NCI-H446 (cell line): ENCODE measurements around the gene MET.
"Not testable (repeated sequence)": the region's sequence is repeated elsewhere in the genome, so short reads cannot be mapped to it uniquely, and the experiment has no call there.

Experiments
- DNase-seq, 2 experiments: peaks; one replicate each; lab custom pipeline; 2025; lab: John Stamatoyannopoulos, UW

MET gene

GRCh38 chr7:116754186-116754585, 82.2 kb downstream of the MET start:
- no peak for DNase-seq

- no peak for DNase-seq
Measured at GRCh38 chr7:116757283-116757682, 85.3 kb downstream of the MET start.

- DNase-seq = not testable (repeated sequence)
Measured at GRCh38 chr7:116759642-116760041, 87.6 kb downstream of the MET start.

GRCh38 chr7:116762971-116763370, 91.0 kb downstream of the MET start:
- no peak for DNase-seq

DNA sequence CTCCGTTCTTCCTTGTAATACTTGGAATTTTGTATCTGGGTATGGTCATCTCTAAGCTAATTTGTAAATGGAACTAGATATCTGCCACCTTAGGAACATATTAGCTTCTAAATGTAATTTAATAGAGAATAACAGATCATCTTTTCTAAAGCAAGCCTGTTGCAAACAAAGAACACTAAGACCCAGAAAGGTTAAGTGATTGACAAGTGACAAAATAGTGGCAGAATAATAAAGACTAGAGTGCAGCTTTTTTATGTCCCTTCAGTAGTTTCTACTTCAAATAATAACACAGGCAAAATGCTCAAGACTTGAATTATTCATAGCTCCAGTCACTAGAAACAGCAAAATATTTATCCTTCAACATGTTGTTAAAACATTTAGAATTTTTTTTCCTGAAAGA, 91.7 kb downstream of the MET start:
- no peak for DNase-seq

- no peak for DNase-seq
Measured at GRCh38 chr7:116766881-116767280, 94.9 kb downstream of the MET start.

DNA sequence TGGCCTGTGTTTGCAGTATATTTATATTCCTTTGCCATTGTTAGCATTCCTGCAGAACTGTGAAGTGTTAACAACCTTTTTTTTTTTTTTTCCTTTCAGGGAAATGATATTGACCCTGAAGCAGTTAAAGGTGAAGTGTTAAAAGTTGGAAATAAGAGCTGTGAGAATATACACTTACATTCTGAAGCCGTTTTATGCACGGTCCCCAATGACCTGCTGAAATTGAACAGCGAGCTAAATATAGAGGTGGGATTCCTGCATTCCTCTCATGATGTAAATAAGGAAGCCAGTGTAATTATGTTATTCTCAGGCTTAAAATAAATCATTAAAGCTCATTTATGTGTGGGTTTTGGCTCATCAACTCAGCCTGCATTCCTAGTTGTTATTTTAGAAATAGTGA, 97.5 kb downstream of the MET start:
- no peak for DNase-seq

DNA sequence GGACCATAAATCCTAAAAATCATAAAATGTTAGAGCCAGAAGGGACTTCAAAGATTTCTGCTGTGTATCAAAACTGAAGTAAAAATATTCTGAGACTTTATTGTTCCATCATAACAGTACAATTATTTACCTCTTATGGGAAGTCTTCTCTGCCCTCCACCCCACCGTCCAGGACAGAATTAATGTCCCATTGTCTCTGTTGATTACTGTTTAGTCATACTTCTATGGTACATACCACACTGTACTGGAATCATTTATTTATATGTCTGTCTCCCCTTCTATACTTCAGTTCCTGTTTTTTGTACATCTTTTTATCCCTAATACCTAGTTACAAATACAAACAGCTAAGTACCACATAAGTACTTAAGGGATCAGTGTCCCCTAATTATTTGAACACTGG, 98.9 kb downstream of the MET start:
- DNase-seq = no peak

GRCh38 chr7:116771640-116772039, 99.6 kb downstream of the MET start:
- DNase-seq = no peak

GRCh38 chr7:116772423-116772863, 100.4 kb downstream of the MET start:
- no peak for DNase-seq

DNA sequence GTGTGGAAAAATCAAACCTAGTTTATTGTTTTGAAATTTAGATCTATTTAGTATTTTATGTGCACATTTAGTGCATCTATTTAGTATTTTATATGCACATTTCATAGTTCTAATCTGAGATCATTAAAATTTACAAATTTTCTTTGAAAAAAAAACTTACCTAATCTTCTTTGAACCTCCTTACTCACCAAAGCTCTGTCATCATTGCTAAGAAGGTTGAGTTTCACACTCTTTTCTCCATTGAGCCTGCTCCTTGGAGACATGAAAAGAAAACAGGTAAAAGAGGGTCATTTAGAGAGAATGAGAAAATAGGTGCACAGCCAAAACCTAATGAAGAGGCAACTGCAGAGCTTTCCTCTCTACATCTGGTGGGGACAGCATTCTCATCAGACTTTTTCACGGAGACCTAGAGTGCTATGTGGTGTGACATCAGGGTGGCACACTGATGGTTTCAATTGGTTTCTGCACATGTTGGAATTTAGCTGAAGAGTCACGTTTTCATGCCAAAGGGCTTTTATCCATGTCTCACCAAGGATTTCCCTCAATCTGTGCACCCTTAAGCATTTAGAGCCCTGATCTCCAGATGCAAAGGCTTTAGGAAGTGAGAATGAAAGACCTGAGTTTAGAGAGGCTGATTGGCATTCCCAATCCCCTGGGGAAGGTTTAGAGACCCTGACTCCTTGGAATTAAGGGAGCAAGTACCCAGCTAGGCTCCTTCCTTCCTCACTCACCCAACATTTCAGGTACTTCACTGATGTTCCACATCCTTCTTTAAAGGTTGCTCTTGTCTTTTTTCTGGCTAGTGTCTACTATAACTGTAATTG, 101.1 kb downstream of the MET start:
- DNase-seq = no peak

- no peak for DNase-seq
Measured at GRCh38 chr7:116776046-116776445, 104.0 kb downstream of the MET start.

GRCh38 chr7:116776610-116777289, 104.8 kb downstream of the MET start:
- no peak for DNase-seq

DNA sequence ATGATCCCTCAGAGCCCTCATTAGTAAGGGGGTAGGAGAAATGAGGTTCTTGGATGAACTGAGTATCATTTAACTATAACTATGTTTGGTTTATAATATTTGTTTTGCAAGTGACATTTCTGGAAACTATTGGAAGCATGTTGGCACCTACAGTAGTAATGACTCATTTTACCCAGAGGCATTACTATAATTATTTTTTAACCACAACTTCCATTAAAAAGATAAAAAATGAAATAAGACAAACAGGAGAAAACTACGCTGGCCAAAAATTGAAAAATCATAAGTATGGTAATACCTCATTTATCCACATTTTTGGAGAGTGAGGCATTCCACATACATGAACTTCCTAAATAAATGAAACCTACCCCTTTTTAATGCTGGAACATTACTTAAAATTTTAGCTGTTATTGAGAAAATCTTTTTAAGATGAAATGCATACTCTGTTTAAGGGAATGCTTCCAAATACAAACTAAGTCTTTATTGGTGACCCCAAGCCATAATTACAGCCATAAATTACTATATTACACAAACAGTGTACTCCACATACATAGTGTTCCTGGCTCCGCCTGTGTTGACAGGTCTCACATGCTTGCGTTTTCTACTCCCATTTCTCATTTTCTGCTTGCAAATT, 105.8 kb downstream of the MET start:
- no peak for DNase-seq

GRCh38 chr7:116779216-116779615, 107.2 kb downstream of the MET start:
- no peak for DNase-seq

DNA sequence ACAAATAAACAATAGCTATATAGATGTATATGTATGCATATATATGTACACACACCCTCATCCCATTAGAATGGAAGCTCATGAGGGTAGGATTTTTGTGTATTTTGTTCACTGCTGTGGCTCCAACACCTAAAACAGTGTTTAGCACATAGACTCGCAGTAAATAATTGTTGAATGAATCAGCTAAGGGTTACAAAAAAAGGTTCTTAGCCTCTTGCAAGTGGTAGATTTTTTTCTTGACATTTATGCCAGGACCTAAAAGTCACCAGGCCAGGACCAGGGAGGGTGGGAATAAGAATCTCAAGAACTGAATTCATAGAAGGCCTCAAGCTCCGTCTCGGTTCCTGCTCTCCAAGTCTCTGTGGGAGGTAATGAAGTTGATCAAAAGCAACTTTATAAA, 107.9 kb downstream of the MET start:
- no peak for DNase-seq

DNA sequence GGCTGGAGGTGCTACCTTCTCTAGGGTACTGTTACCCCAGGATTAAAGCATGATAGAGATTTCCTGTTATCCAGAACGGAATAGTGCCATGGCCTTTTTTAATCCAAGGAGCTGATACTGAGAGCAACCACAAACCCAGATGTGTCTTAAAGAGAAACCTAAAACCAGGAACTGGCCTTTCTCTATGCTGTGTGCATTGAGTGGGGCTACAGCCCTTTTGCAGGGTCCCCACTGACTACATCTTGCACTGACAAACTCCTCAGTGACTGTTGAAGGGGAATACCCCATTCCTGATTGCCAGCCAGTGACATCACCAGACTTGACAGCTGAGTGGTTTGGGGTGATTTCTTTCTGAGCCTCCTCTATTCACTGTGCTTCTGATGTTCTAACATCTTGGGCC, 108.5 kb downstream of the MET start:
- DNase-seq = no peak

GRCh38 chr7:116780966-116781365, 109.0 kb downstream of the MET start:
- DNase-seq = no peak

DNA sequence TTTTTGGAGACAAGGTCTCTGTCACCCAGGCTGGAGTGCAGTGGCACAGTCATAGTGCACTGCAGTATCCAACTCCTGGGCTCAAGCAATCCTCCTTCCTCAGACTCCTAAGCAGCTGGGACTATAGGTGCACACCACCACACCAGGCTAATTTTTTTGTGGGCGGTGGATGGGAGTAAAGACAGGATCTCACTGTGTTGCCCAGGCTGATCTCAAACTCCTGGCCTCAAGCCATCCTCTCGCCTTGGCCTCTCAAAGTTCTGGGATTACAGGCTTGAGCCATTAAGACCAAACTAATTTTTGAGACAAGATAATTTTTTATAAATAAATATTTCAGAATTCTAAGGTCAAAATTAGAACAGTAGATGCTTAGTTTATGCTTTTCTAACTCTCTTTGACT, 109.6 kb downstream of the MET start:
- no peak for DNase-seq

GRCh38 chr7:116782177-116782711, 110.2 kb downstream of the MET start:
- DNase-seq = no peak

- no peak for DNase-seq
Measured at GRCh38 chr7:116783666-116784318, 111.8 kb downstream of the MET start.

- no peak for DNase-seq
Measured at GRCh38 chr7:116784647-116785046, 112.7 kb downstream of the MET start.
